Stimulated activated CD8-positive, alpha-beta memory T cell treated with anti-CD3 and anti-CD28 coated beads, Interleukin-12 subunit alpha, Interleukin-12 subunit beta, amount 100 ng/mL, for 4 hours (primary cell): Measurements from ENCODE around the gene CNTNAP2.

Source experiments
- DNase-seq: peaks from one replicate; pipeline ENCODE4 v3.0.0-alpha.2; 2020; ENCODE audit warnings: low read depth

CNTNAP2 gene

DNA sequence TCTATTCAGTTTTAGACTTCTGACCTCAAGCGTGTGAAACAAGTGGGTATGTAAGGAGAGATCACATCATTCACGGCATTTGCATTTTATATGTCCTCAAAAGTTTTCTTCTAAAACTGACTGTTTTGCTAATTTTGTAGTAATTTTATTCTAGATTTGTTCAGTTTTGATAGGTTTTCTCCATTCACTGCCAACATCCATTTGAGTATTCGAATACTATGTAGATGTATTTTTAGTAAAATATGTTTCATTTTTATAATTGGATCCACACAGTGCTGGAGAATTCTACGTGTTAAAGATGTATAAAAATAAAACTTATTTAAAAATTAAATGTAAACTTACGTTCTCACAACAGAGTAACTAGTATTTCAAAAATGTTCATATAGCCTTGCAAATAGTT lies 503.0 kb downstream of the CNTNAP2 start:
- no peak for DNase-seq

DNA sequence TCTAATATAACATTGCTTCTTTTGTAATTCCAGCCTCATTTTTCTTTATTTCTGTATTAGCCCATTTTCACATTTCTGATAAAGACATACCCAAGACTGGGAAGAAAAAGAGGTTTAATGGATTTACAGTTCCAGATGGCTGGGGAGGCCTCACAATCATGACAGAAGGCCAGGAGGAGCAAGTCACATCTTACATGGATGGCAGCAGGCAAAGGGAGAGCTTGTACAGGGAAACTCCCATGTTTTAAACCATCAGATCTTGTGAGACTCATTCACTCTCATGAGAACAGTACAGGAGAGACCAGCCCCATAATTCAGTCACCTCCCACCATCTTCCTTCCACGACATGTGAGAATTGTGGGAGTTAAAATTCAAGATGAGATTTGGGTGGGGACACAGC lies 510.3 kb downstream of the CNTNAP2 start:
- no peak for DNase-seq

DNA sequence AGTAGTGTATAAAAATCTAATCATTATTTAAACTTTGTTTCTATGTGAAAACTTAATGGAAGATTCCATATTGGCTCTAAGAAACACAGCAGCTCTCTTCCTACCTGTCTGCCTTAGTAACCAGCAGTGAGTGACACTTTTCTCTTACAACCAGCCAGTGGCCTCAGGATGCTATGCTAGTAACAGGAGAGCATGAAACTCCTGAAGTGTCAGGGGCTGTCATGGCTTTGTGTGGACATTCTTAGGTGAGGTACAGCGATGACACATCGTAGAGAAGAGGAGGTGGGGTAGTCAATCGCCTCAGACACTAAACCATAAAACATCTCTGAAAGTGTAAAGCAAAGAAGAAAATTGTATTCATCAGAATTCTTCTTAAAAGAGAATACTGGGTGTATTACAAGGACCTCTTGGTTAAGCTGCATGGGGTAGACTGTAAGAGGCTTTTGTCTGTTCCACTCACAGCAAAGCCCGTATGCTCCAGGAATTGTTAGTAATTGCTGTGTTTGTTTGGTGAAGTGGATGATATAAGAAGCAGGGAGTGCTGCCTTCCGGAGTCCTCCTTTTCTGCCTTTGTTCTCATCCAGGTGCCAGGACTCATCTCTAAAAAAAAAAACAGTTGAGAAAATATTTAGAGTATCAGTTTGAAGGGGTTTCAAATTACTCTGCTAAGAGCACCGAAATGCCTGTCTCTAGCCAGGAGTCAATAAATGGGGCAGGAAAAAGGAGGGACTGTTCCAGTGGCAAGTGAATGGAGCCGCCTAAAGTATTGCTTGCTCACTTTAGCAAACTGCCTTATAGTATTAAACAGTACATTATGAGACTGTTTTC lies 518.8 kb downstream of the CNTNAP2 start:
- DNase-seq = no peak

DNA sequence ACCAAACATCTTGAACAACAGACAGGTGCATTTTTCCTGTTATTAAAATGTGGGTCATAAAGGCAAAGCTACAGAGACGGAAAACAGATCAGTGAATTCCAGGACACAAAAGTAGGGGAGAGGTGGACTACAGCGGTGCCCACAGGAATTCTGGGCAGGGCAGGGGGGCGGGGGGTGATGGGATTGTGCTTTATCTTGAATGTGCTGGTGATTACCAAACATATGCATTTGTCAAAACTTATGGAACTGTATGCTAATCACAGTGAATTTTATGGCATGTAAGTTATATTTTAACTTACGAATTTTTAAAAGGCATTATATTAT lies 519.4 kb downstream of the CNTNAP2 start:
- DNase-seq = no peak

DNA sequence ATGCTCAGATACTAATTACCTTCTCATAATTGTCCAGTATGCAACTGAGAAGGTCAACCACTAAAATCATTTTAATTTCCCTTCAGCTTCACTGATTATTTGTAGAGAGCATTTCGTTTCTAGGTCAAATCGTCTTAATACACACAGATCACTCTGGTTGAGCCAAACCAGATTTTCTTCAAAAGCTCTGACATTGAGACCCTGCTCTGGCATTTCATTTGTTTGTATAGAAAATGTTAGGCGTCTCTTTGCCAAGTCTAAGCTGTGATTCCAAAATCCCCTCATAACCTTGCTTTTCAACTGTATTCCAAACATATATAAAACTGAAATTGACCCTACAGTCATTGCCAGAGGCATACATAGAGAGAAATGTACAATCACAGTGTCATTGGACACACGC lies 520.0 kb downstream of the CNTNAP2 start:
- no peak for DNase-seq

DNA sequence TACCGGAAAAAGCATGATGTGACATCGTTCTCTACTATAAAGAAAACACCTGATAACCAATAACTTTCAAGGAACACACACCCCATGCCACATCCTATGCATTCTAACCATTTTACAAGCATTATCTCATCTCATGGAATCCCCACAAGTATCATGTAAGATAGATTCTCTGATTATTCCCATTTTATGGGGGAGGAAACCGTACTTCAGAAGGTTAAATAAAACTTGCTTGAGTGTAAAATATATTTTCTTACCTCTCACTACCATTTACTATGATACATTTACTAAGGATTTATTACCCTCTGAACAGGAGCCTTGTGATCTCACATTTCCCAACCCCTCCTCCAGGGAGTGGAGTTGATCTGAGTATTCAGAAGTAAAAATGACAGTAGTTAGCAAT lies 522.7 kb downstream of the CNTNAP2 start:
- no peak for DNase-seq

DNA sequence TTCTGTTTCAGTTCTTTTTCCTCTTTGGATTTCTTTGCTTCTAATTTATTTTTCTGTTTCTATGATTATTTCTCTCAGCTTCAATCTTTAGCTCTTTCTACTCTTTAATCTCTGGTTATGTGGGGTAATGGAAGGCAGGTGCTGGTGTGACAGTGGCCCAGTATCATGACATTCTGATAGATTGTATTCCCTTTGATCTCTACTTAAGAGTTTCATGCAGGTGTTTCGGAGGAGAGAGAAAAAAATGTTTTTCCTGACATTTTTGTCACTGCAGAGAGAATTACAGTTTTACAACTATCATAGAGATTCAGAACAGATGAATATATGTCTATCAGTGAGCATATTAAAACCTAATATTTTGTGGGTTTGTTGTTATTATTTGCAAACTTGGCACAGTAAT lies 524.9 kb downstream of the CNTNAP2 start:
- DNase-seq = no peak

DNA sequence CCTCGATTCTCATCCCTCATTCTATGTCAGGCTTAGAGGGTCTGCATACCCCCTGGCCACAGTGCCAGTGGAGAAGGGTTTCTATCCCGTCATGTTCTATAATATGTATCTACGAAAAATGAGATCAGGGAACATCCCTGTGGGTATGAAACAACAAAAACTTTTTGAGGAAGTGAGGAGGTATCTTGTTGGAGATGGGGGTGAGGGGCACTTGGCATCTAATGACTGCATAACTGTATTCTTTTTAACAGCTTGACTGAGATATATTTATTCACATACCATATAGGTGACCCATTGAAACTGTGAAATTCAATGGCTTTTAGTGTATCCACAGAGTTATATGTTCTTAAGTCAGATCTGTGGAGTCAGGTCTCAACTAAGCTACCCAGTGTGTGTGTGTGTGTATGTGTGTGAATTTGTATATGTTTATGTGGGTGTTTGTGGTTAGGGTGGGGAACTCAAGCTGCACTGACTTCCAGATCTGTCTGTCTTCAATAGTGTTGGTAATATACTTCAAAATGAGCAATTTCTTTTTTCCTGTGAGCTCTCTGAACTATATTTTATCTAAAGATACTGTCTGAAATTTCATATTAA lies 528.9 kb downstream of the CNTNAP2 start:
- DNase-seq = no peak

DNA sequence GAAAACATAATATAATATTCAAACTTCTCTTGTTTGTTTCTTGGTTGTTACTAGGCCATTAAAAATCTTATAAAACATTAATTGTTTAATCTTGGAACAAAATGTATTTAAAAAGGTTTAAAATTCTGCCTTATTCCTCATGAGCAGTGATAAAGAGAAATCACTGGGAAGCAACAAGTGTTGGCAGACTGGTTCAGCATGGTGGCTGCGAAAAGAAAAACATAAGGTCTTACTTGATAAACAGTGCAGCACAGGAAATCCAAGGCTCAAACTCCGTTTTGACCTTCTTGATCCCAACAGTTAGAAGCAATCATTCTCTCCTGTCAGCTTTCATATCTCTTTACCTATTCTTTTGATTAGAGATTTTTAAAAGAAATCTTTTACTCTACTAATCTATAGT lies 530.8 kb downstream of the CNTNAP2 start:
- DNase-seq = no peak

DNA sequence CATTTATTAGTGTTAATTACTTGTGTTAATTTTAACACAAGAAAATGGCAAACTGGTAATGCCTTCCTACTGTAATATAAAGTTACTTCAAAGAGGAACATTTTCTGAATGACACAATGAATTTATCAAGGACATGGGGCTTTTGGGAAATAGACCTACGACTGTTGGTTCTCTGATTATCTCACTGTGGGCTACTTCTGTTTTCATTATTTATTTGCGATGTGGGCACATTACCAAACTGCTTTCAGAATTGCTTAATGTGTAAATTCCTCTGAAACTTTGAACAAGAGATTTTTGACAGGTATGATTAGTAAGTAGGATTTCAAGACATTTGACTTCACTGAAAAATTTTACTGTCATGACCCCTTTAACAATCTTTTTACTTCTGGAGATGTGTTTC lies 535.6 kb downstream of the CNTNAP2 start:
- no peak for DNase-seq

DNA sequence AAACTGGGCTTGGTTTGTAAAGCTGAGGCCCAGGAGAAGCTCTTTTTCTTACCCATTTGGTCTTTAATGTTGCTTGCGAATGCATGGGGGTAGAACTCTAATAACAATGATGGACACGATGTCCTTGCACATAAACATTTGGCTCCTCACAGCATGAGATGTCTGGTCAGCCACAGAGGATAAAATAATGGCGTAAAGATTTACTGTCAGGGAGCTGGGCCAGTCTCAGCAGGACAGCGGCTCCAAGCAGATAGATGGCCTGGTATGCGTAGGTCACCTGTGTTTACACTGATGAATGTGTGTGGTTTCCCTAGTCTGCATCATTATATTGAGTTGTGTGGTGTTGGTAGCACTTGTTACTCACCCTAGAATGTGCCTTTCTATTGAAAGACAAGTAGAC lies 537.4 kb downstream of the CNTNAP2 start:
- no peak for DNase-seq

DNA sequence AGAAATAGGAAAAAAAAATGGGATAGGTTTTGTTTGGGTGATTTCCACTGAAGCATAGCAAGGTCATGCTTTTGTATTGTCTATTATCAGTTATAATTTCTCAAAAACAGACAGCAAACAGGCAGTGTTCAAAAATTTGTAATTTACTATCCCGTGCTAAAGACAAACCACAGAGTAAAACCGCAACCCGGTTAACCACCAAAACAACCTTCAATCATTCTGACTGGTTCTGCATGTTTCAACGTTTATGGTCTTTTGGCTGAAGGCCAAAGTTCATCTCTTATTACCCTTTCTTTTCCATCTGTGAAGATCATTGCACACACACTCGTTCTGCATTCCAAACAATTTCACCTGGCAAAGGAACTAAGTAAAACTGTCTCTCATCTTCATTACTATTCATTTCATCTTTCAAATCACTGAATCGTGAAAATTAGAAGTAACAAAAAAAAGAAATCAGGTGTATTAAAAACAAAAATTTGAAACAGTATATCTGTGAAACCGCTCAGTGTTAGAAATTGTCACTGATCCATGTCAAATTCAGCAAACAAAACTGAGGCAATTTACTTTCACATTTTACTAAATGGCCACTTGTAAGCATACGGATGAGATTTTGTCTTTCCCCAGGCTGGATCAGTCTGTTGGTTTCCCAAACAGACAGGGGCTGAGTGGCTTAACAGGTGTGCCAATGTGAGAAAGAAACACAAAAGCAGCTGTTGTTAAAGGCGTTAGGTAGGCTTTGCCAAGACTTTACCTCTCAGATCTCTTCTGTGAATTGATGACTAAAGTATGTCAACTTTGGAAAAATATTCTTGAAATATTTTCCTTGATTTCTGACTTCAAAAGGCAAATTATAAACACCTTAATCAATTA lies 539.6 kb downstream of the CNTNAP2 start:
- no peak for DNase-seq

DNA sequence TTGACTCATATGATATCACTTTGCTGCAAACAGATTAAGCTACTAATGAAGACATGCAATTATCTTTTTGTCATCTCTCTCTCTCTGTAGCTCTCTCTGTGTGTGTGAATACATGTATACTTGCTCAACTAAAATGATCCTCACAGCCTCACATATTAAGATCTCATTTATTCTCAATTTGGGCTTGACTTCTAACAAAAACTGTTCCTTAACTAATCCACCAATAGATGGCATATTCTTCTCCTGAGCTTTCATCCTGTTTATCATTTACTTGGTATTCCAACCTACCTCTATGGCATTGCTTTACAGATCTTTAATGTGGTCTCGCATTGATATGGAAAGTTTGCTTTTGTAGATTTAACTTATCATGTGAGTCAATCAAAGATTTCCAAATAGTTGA lies 540.4 kb downstream of the CNTNAP2 start:
- DNase-seq = no peak

DNA sequence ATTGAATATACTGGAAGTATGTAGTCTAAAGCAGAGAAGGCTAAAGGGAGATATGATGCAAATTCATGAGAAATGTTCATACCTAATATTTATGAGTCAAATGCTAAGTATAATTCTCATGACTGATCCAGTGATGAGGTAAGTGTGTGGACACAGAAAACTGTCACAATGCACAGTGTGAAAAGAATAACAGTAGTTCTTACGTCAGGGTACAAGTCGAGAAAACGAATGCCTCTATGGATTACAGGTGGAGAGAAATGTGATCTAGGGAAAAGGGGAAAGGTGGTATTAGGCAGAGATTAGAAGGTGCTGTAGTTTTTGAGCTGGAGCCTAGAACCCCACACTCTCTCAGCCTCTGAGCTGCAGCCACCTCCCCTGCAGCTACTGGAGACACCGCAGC lies 542.0 kb downstream of the CNTNAP2 start:
- DNase-seq = no peak

DNA sequence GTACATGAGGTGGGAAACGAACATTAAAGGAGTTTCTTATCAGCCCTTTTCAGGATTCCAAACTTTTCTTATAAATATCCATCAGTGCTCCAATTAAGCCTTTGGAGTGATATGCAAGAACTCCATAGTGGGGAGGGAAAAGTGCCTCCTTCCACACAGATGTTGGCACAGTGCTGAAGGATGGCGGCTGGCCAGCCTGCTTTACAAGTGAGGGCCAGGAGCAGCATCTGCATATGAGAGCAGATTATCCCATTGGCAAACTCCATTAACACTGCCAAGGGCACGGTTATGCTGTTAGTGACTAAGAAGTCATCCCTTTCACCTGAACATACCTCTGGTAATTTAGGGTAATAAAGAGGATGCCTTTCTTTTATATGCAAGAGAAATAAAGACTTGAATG lies 543.1 kb downstream of the CNTNAP2 start:
- DNase-seq = no peak

DNA sequence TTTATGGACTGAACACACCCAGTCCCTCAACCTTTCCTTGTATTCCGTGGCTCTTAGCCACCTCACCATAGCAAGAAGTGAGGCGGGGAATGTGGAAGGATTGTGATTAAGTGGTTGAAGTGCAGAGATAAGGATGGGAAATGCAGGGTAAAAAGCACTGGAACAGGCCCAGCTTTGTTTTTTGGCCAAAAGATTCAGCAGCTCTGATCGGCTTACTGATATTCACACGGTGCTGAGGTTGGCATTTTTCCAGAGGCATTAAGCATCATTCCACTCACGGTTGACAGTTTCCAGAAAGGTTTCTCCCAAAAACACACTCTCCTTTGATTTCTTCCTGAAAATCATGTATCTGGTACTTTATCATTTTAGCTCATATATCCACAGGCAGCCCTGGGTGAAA lies 544.2 kb downstream of the CNTNAP2 start:
- no peak for DNase-seq

DNA sequence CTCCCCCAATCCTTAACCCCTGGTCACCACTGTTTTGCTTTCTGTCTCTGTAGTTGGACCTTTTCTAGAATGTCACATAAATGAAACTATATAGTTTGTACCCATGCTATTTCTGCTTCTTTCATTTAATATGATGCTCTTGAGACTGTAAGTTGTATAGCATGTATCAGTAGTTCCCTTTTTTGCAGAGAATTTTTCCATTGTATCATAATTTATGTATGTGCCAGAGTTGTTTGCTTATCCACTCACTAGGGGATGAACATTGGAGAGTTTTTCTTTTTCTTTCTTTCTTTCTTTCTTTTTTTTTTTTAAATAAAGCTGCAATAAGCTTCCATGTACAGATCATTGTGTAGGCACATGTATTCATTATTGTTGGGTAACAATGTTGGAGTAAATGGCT lies 544.8 kb downstream of the CNTNAP2 start:
- DNase-seq = no peak

DNA sequence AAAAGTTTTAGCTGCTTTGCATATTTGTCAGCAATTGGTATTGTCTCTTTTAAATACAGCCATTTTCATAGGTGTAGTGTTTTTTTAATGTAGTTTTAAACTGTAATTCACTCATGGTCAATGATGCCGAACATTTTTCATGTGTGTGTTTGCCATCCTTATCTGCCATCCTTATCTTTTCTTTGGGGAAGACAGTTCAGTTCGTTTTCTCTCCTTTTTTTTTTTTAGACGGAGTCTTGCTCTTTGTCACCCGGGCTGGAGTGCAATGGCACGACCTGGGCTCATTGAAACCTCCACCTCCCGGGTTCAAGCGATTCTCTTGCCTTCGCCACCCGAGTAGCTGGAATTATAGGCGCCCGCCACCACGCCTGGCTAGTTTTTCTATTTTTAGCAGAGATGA lies 545.3 kb downstream of the CNTNAP2 start:
- DNase-seq = no peak

DNA sequence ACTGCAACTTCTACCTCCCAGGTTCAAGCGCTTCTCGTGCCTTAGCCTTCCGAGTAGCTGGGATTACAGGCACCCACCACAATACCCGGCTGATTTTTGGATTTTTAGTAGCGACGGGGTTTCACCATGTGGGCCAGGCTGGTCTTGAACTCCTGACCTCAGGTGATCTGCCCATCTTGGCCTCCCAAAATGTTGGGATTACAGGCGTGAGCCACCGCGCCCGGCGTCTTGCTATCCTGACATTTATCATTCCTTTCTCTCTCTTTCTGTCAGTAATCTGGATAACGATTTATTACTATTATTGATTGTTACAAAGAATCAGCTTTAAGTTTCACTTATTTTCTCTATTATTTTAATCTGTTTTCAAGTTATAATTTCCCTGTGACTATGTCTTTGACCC lies 548.4 kb downstream of the CNTNAP2 start:
- DNase-seq = no peak

DNA sequence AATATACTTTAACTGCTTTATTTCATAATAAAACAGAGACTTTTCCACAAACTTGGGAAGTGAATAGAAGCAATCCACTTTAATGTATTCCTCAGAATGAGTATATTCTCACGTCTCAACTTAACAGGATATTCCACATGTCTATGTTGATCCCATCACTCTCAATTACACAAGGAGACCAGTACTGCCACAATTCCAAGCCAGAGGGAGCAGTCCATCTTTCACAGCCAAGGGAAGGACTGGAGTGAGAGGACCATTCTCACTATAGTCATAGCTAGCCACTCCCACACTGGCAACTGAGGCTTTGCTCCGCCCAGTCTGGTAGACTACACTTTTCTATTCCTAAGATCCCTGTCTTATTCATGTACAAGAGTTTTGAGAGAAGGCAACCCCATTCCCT lies 553.9 kb downstream of the CNTNAP2 start:
- no peak for DNase-seq

DNA sequence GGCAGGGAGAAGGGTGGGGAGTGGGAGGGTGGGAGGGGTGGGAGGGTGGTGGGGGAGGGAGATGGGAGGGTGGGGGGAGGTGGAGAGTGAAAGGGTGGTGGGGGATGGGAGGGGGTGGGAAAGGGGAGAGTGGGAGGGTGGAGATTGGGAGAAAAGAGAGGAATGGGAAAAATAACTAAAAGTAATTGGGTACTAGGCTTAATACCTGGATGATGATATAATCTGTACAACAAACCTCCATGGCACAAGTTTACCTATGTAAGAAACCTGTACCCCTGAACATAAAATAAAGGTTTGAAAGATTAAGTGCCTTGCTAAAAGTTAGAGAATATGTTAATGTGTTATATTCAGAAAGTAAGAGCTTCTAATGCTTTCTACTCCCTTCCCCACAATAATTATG lies 564.9 kb downstream of the CNTNAP2 start:
- DNase-seq = no peak

DNA sequence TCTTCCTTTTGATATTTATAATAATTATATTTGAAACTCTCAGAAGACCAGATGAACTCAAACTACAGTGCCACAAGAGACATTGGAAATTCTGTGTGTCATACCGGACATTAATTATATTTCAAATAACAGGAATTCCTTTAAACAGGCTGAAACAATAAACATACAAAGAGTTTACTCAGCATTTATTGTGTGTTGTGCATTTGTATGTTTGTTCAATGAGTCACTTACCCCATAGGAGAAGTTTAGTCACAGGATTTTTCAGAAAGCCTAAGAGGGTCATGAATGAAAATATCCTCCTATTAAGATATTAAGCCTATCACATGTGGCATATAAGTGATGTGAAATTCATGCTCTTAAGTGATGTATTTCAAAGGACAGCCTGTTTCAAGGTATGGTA lies 566.8 kb downstream of the CNTNAP2 start:
- DNase-seq = no peak

DNA sequence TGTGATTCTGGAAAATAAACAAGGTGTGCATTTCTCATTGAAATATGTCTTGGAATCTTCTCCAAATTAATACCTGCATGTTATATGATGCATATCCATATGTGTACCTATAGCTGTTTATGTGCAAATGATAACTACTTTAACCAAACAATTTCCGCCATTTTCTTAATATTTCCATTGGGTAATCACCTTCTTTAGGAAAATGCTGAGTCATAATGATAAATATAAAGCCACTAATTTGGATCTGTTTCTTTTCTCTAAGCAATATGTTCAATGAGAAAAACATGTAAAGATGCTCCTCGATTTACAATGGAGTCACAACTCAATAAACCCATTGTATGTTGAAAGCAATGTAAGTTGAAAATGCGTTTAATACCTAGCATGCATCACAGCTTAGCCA lies 574.4 kb downstream of the CNTNAP2 start:
- no peak for DNase-seq
